Testis (tissue), 3 donors: ENCODE measurements around the gene CAMK2N2. TPM values are rescaled to one million over a fixed set of nuclear protein-coding genes. Genes with fewer than 3 reads are reported as not detected.

Source experiments
- DNase-seq: peaks from one replicate; pipeline ENCODE4 v3.0.0-alpha.2; 2019
- H3K27ac ChIP-seq, 2 donors: fragments of 200-600 bp; sonication (generic); one replicate each; pipeline ENCODE4 v1.5.1; 2019
- H3K27me3 ChIP-seq: fragments of 200-600 bp; sonication (generic); one replicate; pipeline ENCODE4 v1.5.1; 2019
- H3K36me3 ChIP-seq: fragments of 200-600 bp; sonication (generic); one replicate; pipeline ENCODE4 v1.5.1; 2017; ENCODE audit warnings: low read depth; ENCODE audit errors: missing control alignments
- H3K4me1 ChIP-seq: fragments of 200-600 bp; sonication (generic); one replicate; pipeline ENCODE4 v1.5.1; 2019
- H3K4me3 ChIP-seq, 2 donors: fragments of 200-600 bp; sonication (generic); one replicate each; pipeline ENCODE4 v1.5.1; 2017 to 2019
- H3K9me3 ChIP-seq: fragments of 200-600 bp; sonication (generic); one replicate; pipeline ENCODE4 v1.5.1; 2017
- CTCF ChIP-seq, 3 experiments: fragments of 450-650 bp in 2 of 3; fragments of 200-600 bp in 1 of 3; sonication (generic) in 1 of 3; IDR thresholded peaks; one replicate each; pipeline ENCODE4 v1.5.1; 2016 to 2019; ENCODE audit warnings: antibody characterized with exemption in 3 of 3, mild to moderate bottlenecking in 2 of 3, moderate library complexity in 1 of 3
- POLR2A ChIP-seq: fragments of 450-650 bp; IDR thresholded peaks from one replicate; pipeline ENCODE4 v1.6.1; 2017; ENCODE audit warnings: antibody characterized with exemption, mild to moderate bottlenecking, moderate library complexity
- WGBS, 2 donors: methylation state at CpG; one replicate each; pipeline ENCODE4 v1.1.5; 2018; 5-methylcytosine and 5-hydroxymethylcytosine counted together
- intact Hi-C: fragments of 100-400 bp; cut with DNase I; formaldehyde crosslinking; loops from one replicate; pipeline ENCODE4 v1.15.1; 2023; ENCODE audit warnings: low total_unique reads
- polyA plus RNA-seq: library from polyadenylated mRNA; stranded (reverse); fragments of 350-450 nt; fragmentation: Illumina TruSeq; extraction: RNeasy Lipid Tissue Mini Kit (QIAGEN cat#74804); gene quantifications from one replicate; pipeline ENCODE4 v1.2.3, GENCODE V29; 2014; ENCODE audit warnings: low read depth, low replicate concordance; ENCODE audit not compliant: insufficient read depth
- total RNA-seq, 2 donors: library from RNA; depleted of rRNA; stranded (reverse); fragments of >200 nt; gene quantifications; one replicate each; pipeline ENCODE4 v1.2.3, GENCODE V29; 2016

Gene CAMK2N2
- total and polyA plus RNA-seq, 3 donors from 2014 or later: 0.24 to 0.40 TPM; not detected in 1

DNA sequence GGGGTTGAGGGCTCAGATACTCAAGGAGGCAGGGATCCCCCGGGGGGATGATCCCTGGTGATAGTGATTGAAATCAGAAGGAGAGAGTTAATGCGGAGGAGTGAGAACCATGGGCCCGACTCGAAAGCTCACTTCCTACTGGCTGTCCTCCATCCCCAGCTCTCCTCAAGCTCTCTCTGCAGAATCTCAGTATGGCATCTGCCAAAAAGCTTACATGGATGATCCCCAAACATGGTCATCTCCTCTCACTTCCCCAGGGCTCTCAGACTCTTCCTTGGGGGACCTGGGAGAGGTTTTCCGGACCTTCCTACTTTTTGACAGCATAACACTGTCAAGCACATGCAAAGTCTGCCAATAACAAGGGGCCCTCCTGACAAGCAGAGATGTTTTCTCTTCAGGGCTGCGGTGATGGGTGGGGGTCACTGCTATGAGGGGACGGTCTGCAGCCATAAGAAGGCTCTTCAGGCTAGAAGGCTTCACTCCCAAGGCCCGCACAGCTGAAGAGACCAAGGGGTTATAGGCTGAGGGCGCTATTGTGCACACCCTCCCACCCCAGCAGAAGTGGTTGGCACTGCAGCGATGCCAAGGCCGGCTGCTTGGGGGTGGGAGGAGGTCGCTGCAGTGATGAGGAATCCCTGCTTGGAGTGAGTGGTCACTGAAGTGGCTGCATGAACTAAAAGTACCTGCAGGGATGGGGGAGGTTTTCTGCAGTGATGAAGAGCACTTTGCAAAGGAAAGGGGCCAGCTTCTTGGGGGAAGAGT is 32.8 kb downstream of the CAMK2N2 start:
- no peaks in the 10 kb centered on the region for H3K9me3 ChIP-seq
- no peak overlapping the region for H3K27ac ChIP-seq
- H3K27me3 ChIP-seq: no peaks in the 10 kb centered on the region
- WGBS, 2 donors: 45 to 46% methylated on average over 6 to 12 of the region's 12 CpGs
- H3K36me3 ChIP-seq: no peaks in the 10 kb centered on the region
- H3K4me3 ChIP-seq: no peak overlapping the region
- DNase-seq: no peak
- intact Hi-C loops: no loop called here
- TF ChIP-seq POLR2A: no peak
- TF ChIP-seq CTCF (IDR thresholded peaks at IDR 0.05): no peak
- H3K4me1 ChIP-seq: peaks cover 7% of the 10 kb centered on the region

DNA sequence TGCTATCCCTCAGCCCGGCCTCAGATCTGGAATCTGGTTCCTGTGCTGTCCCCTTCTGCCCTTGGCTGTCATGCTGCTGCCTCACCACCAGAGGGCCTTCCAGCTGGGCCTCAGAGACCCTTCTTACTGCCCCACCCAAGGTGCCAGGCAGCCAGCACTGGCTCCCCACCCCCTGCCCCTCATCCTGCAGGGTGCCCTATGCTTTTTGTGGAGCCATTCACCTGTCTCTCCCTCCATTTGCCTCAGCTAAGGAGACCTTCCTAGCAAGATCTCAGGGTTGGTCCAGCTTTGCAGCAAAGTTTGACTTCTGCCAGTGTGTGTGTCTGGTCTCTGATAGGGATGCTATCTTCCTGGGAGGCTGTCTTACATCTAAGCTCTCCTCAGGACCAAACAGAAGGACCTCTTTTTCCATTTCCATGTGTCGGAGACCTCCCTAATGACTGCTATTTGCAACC is 33.8 kb downstream of the CAMK2N2 start:
- peak in 2 of 3 experiments; percentile 44 to 68 for TF ChIP-seq CTCF (IDR thresholded peaks at IDR 0.05)
- no peak for TF ChIP-seq POLR2A

GRCh38 chr3:184223946-184224345 is 37.4 kb downstream of the CAMK2N2 start:
- no peaks in the 10 kb centered on the region for H3K27me3 ChIP-seq
- no peak overlapping the region for H3K4me3 ChIP-seq
- no peak for DNase-seq
- H3K4me1 ChIP-seq: no peaks in the 10 kb centered on the region
- no peaks in the 10 kb centered on the region for H3K9me3 ChIP-seq
- intact Hi-C loops: no loop called here
- no peak for TF ChIP-seq POLR2A
- TF ChIP-seq CTCF (IDR thresholded peaks at IDR 0.05): no peak
- no peaks in the 10 kb centered on the region for H3K36me3 ChIP-seq
- WGBS, 2 donors: 77 to 83% methylated on average over 3 of the region's 3 CpGs
- no peak overlapping the region for H3K27ac ChIP-seq

More for the DNA sequence above, 33.8 kb downstream of the CAMK2N2 start:
- intact Hi-C loops: no loop called here
- no peaks in the 10 kb centered on the region for H3K9me3 ChIP-seq
- no peaks in the 10 kb centered on the region for H3K36me3 ChIP-seq
- WGBS, 2 donors: 63 to 75% methylated on average over 2 of the region's 2 CpGs
- H3K27me3 ChIP-seq: no peaks in the 10 kb centered on the region
- DNase-seq: no peak
- peaks cover 7% of the 10 kb centered on the region for H3K4me1 ChIP-seq
- no peak overlapping the region for H3K4me3 ChIP-seq
- no peak overlapping the region for H3K27ac ChIP-seq

DNA sequence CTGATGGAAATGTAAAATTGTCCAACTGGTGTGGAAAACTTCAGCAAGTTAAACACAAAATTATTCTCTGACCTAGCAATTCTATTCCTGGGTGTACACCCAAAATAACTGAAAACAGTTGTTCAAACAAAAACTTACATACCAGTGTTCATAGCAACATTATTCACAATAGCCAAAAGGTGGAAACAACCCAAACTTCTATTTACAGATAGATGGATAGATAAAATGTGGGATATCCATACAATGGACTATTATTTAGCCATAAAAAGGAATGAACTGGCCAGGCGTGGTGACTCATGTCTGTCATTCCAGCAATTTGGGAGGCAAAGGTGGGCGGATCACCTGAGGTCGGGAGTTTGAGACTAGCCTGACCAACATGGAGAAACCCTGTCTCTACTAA is 38.8 kb downstream of the CAMK2N2 start:
- Histone ChIP-seq H3K27ac (no peak overlapping the region), H3K4me1 (no peaks in the 10 kb centered on the region), H3K36me3 (no peaks in the 10 kb centered on the region), H3K9me3 (no peaks in the 10 kb centered on the region), H3K4me3 (no peak overlapping the region), H3K27me3 (no peaks in the 10 kb centered on the region)
- WGBS, 2 donors: 78 to 84% methylated on average over 3 of the region's 3 CpGs
- intact Hi-C loops: no loop called here
- DNase-seq: no peak
- no peak for TF ChIP-seq CTCF (IDR thresholded peaks at IDR 0.05)

GRCh38 chr3:184218814-184219213 is 42.5 kb downstream of the CAMK2N2 start:
- Histone ChIP-seq H3K27me3 (no peaks in the 10 kb centered on the region), H3K9me3 (no peaks in the 10 kb centered on the region), H3K36me3 (no peaks in the 10 kb centered on the region), H3K4me3 (no peak overlapping the region), H3K4me1 (no peaks in the 10 kb centered on the region), H3K27ac (no peak overlapping the region)
- 60 to 85% methylated on average over 4 of the region's 4 CpGs for WGBS, 2 donors
- intact Hi-C loops: no loop called here
- no peak for DNase-seq
- TF ChIP-seq CTCF (IDR thresholded peaks at IDR 0.05) (no peak), POLR2A (no peak)
